K562 (cell line): Measurements from ENCODE around the gene MVP. TPM values are rescaled to one million over a fixed set of nuclear protein-coding genes. Genes with fewer than 3 reads are reported as not detected.
A peak's percentile ranks its signal among the peaks of the same experiment; 100 is the strongest.

Experiments
- ATAC-seq: fragments of 200-7000 bp; cut with Tn5 transposase; 3 replicates; pipeline ENCODE4 v1.9.1; 2020; ENCODE audit warnings: moderate library complexity
- BruUV-seq: library from RNA; stranded (reverse); fragments of 400-500 nt; replicated peaks from 2 replicates; lab custom pipeline; 2021; lab: Mats Ljungman, UMichigan
- CTCF ChIA-PET: fragments of 300-600 bp; formaldehyde crosslinking; extraction: SDS; loops from one replicate; lab custom pipeline; 2021; ENCODE audit warnings: low intra/inter-chr PET ratio; lab: Yijun Ruan, JAX
- POLR2A ChIA-PET: fragments of 300-600, 350-650 bp; sonication (Branson Sonifier 250); formaldehyde crosslinking; extraction: SDS; loops from one replicate; lab custom pipeline; 2021; ENCODE audit warnings: antibody characterized with exemption, inconsistent platforms; lab: Yijun Ruan, JAX
- DNase-seq, 4 experiments: peaks; one replicate each; pipeline versions ENCODE4 v3.0.0 to v3.0.0-alpha.2; 2011 to 2018; ENCODE audit warnings: low spot score in 3 of 4, mixed read lengths in 3 of 4; ENCODE audit errors: extremely low read depth in 1 of 4
- FAIRE-seq: peaks from 2 replicates; lab custom pipeline; 2011; peaks lifted over from hg19 to GRCh38; lab: Jason Lieb, UNC
- H2AFZ ChIP-seq: 2 replicates; pipeline ENCODE4 v1.6.0; 2011; ENCODE audit warnings: low read depth, low read length, control low read depth, inconsistent platforms
- H3K27ac ChIP-seq: fragments of 200-600 bp; 3 replicates; pipeline ENCODE4 v1.8.0; 2011; ENCODE audit warnings: low read depth, mild to moderate bottlenecking, control low read depth, inconsistent platforms, low read length, moderate library complexity, mixed read lengths; ENCODE audit errors: extremely low read depth
- H3K27me3 ChIP-seq, 2 experiments: fragments of 300-600 bp in 1 of 2; 2 replicates in 1 of 2; 3 replicates in 1 of 2; pipeline versions ENCODE4 v1.6.0 to v1.8.0; 2011; ENCODE audit warnings: inconsistent platforms in 2 of 2, low read length in 2 of 2, mild to moderate bottlenecking in 1 of 2, mixed read lengths in 1 of 2, moderate library complexity in 1 of 2; ENCODE audit not compliant: control insufficient read depth in 2 of 2, insufficient read depth in 2 of 2
- H3K36me3 ChIP-seq: fragments of 300-600 bp; 3 replicates; pipeline ENCODE4 v1.8.0; 2011; ENCODE audit warnings: mild to moderate bottlenecking, low read length, inconsistent platforms; ENCODE audit not compliant: control insufficient read depth, insufficient read depth
- H3K4me1 ChIP-seq, 2 experiments: fragments of 200-600 bp in 1 of 2; replicated peaks in 1 of 2; 2 replicates in 1 of 2; 3 replicates in 1 of 2; pipeline versions ENCODE4 v1.5.1 to v1.8.0; 2011; ENCODE audit warnings: inconsistent platforms in 2 of 2, low read length in 2 of 2, mild to moderate bottlenecking in 1 of 2, mixed read lengths in 1 of 2, moderate library complexity in 1 of 2; ENCODE audit not compliant: control insufficient read depth in 2 of 2, insufficient read depth in 2 of 2
- H3K4me2 ChIP-seq: 2 replicates; pipeline ENCODE4 v1.6.1; 2011; ENCODE audit warnings: low read length, control low read depth, inconsistent platforms, mixed read lengths; ENCODE audit not compliant: insufficient read depth
- H3K4me3 ChIP-seq: fragments of 200-600 bp; sonication (generic), shearing (Covaris generic); 2 replicates; pipeline ENCODE4 v1.5.1; 2016; ENCODE audit warnings: control low read depth, inconsistent platforms
- H3K79me2 ChIP-seq: fragments of 200-600 bp; 3 replicates; pipeline ENCODE4 v1.8.0; 2011; ENCODE audit warnings: low read length, inconsistent platforms; ENCODE audit not compliant: control insufficient read depth, insufficient read depth
- H3K9ac ChIP-seq, 2 experiments: 2 replicates each; pipeline versions ENCODE4 v1.6.0 to v1.6.1; 2011; ENCODE audit warnings: low read depth in 2 of 2, low read length in 2 of 2, control low read depth in 1 of 2, inconsistent platforms in 1 of 2, mild to moderate bottlenecking in 1 of 2, mixed read lengths in 1 of 2; ENCODE audit not compliant: insufficient read depth in 1 of 2
- H3K9me1 ChIP-seq: one replicate; pipeline ENCODE4 v1.6.0; 2011; ENCODE audit warnings: inconsistent platforms, mild to moderate bottlenecking, low read length, moderate library complexity; ENCODE audit not compliant: control insufficient read depth, insufficient read depth
- H3K9me3 ChIP-seq: replicated peaks from 2 replicates; pipeline ENCODE4 v1.5.1; 2011; ENCODE audit warnings: low read depth, low read length, inconsistent platforms; ENCODE audit not compliant: control insufficient read depth, insufficient read depth
- H4K20me1 ChIP-seq: replicated peaks from 2 replicates; pipeline ENCODE4 v1.6.1; 2011; ENCODE audit warnings: low read length, inconsistent platforms, mixed read lengths; ENCODE audit not compliant: control insufficient read depth, insufficient read depth
- ARHGAP35 ChIP-seq: fragments of 450-650 bp; IDR thresholded peaks from 2 replicates; pipeline ENCODE4 v1.6.1; 2018; ENCODE audit not compliant: partially characterized antibody
- BACH1 ChIP-seq: fragments of 200-800 bp; sonication (Bioruptor generic); IDR thresholded peaks from 2 replicates; pipeline ENCODE4 v1.6.1; 2016; ENCODE audit warnings: missing genetic modification characterization, missing compliant biosample characterization
- DIDO1 ChIP-seq: fragments of 450-650 bp; IDR thresholded peaks from 2 replicates; pipeline ENCODE4 v1.6.1; 2016; ENCODE audit warnings: low read depth, missing biosample characterization, missing genetic modification characterization
- FOS ChIP-seq: IDR thresholded peaks from 3 replicates; pipeline ENCODE4 v1.6.1; 2011; ENCODE audit not compliant: insufficient read length; ENCODE audit errors: extremely low read depth
- FOSL1 ChIP-seq: fragments of 200-800 bp; sonication (Bioruptor generic); conservative IDR thresholded peaks from 2 replicates; pipeline ENCODE4 v1.6.1; 2016; ENCODE audit warnings: missing genetic modification characterization, missing compliant biosample characterization
- HOXB6 ChIP-seq: fragments of 250-450 bp; sonication (Bioruptor Pico); IDR thresholded peaks from 2 replicates; pipeline ENCODE4 v1.5.1; 2022; ENCODE audit warnings: mild to moderate bottlenecking, borderline replicate concordance
- KAT7 ChIP-seq: sonication (generic); formaldehyde crosslinking; IDR thresholded peaks from 2 replicates; pipeline ENCODE4 v1.8.0; 2022; ENCODE audit warnings: missing genetic modification reagents, mild to moderate bottlenecking, borderline replicate concordance
- MTA2 ChIP-seq: fragments of 450-650 bp; IDR thresholded peaks from 2 replicates; pipeline ENCODE4 v1.6.1; 2016; ENCODE audit warnings: low read depth
- NR2C1 ChIP-seq, 2 experiments: fragments of 450-650 bp; IDR thresholded peaks; 2 replicates each; pipeline ENCODE4 v1.6.1; 2017; ENCODE audit warnings: mild to moderate bottlenecking in 2 of 2, antibody characterized with exemption in 1 of 2, inconsistent platforms in 1 of 2, missing compliant biosample characterization in 1 of 2, missing genetic modification characterization in 1 of 2
- NR3C1 ChIP-seq: sonication (generic); formaldehyde crosslinking; IDR thresholded peaks from 2 replicates; pipeline ENCODE4 v1.8.1; 2022; ENCODE audit warnings: missing genetic modification reagents
- PRMT5 ChIP-seq: sonication (generic); formaldehyde crosslinking; IDR thresholded peaks from 2 replicates; pipeline ENCODE4 v1.5.0; 2020; ENCODE audit warnings: missing genetic modification reagents
- RNF2 ChIP-seq: sonication (generic); IDR thresholded peaks from 2 replicates; pipeline ENCODE4 v1.6.1; 2016
- SIRT6 ChIP-seq: IDR thresholded peaks from one replicate; pipeline ENCODE4 v1.6.1; 2012; ENCODE audit warnings: low read depth, mild to moderate bottlenecking, control low read depth, inconsistent platforms, low read length, moderate library complexity
- ZNF3 ChIP-seq: fragments of 250-450 bp; sonication (Bioruptor Pico); IDR thresholded peaks from 2 replicates; pipeline ENCODE4 v1.5.0; 2021; ENCODE audit warnings: mild to moderate bottlenecking, moderate library complexity
- ZNF398 ChIP-seq: fragments of 250-450 bp; sonication (Bioruptor Pico); IDR thresholded peaks from 2 replicates; pipeline ENCODE4 v1.8.0; 2021; ENCODE audit warnings: moderate library complexity, mild to moderate bottlenecking, inconsistent platforms
- ZNF518B ChIP-seq: fragments of 250-450 bp; sonication (Bioruptor Pico); IDR thresholded peaks from 2 replicates; pipeline ENCODE4 v1.5.0; 2021; ENCODE audit warnings: mild to moderate bottlenecking, moderate library complexity
- ZNF707 ChIP-seq: fragments of 250-450 bp; sonication (Bioruptor Pico); conservative IDR thresholded peaks from 2 replicates; pipeline ENCODE4 v1.8.0; 2022; ENCODE audit warnings: inconsistent platforms, mild to moderate bottlenecking, moderate library complexity
- WGBS: fragments of 100-300 bp; shearing (Covaris generic); methylation state at CpG from one replicate; pipeline ENCODE4 v1.1.6; 2016; ENCODE audit warnings: low coverage, mixed read lengths; ENCODE audit not compliant: insufficient coverage; ENCODE audit errors: missing lambda C conversion rate; 5-methylcytosine and 5-hydroxymethylcytosine counted together
- in situ Hi-C: fragments of 300-500 bp; cut with MboI; formaldehyde crosslinking; loops from 4 replicates; pipeline ENCODE4 v1.15.0; 2018; ENCODE audit warnings: inconsistent platforms, mixed read lengths
- intact Hi-C: fragments of 100-400 bp; cut with micrococcal nuclease; formaldehyde crosslinking; loops from 2 replicates; pipeline ENCODE4 v1.14.2; 2022
- polyA plus RNA-seq, 8 experiments: library from polyadenylated mRNA; depleted of rRNA in 4 of 8; stranded (reverse) in 5 of 8; unstranded in 3 of 8; fragments of >200 nt; fragmentation: Nextera tagmentation in 2 of 8; fragmentation: Illumina TruSeq in 1 of 8; extraction: Ambion mirVana in 2 of 8; extraction: Trizol in 1 of 8; gene quantifications; 2 replicates each; pipeline versions ENCODE4 v1.2.1 to v1.2.3, GENCODE V29; 2011 to 2014; ENCODE audit warnings: inconsistent platforms in 1 of 8, missing spikeins in 1 of 8
- total RNA-seq, 7 experiments: library from RNA; depleted of rRNA in 6 of 7; stranded (reverse); fragments of >200 nt in 6 of 7; fragmentation: Illumina TruSeq in 2 of 7; extraction: Trizol in 2 of 7; gene quantifications; 2 replicates each; pipeline versions ENCODE4 v1.2.1 to v1.2.3, GENCODE V29; 2011 to 2021; ENCODE audit warnings: low replicate concordance in 1 of 7

The MVP gene
- total and polyA plus RNA-seq, 9 of the 15 experiments (the other 6 are each of a cell fraction or from before 2014, with no cell fraction given), result 0.39 to 1.9 (median 0.76) TPM; not detected in 2

- no peak for TF ChIP-seq FOS
These were observed 19.6 kb downstream of the MVP start (continued) for GRCh38 chr16:29839822-29840221.

- ChIA-PET CTCF (no interaction called here), POLR2A (interaction anchor here (2.1 kb wide), 1 partner anchor 10 kb away, joined by 4 read pairs; no protein-coding TSS in a partner anchor)
- WGBS, result 45% methylated on average over 7 of the region's 10 CpGs
- Histone ChIP-seq H3K79me2 (no peaks in the 10 kb centered on the region), H3K9ac (peak overlapping the region in 1 of 2 experiments; percentile 65; a peak in 2 of 4 replicates), H3K36me3 (no peaks in the 10 kb centered on the region), H3K4me2 (no peak overlapping the region), H3K27me3 (0 out of 5 replicates have a peak, but pooled peaks cover 0 to 4% of the 10 kb centered on the region in 2 experiments), H3K9me1 (no peaks in the 10 kb centered on the region), H3K4me3 (no peak overlapping the region), H4K20me1 (no peaks in the 10 kb centered on the region), H2AFZ (no peak overlapping the region), H3K9me3 (no peaks in the 10 kb centered on the region)
- in situ Hi-C loops (no loop called here), intact Hi-C loops (no loop called here)
- DNase-seq, result no peak
- BruUV-seq, result no TSS peak
- ATAC-seq, result no peak
- no peak for TF ChIP-seq ZNF707 (CRISPR knock-in tag)
- TF ChIP-seq ZNF518B (CRISPR knock-in tag), result no peak
- no peak for TF ChIP-seq DIDO1 (tag)
- TF ChIP-seq BACH1 (tag), result no peak
- no peak for TF ChIP-seq FOSL1
- no peak for TF ChIP-seq FOS
- no peak for TF ChIP-seq SIRT6
- no peak for TF ChIP-seq KAT7
- TF ChIP-seq MTA2, result no peak
- TF ChIP-seq ZNF398 (CRISPR knock-in tag), result no peak
- TF ChIP-seq RNF2, result no peak
- TF ChIP-seq ARHGAP35, result no peak
- TF ChIP-seq ZNF3 (CRISPR knock-in tag), result no peak
- TF ChIP-seq NR2C1 (IDR thresholded peaks at IDR 0.05), result no peak
- no peak for TF ChIP-seq NR2C1 (tag; IDR thresholded peaks at IDR 0.05)
- no peak for TF ChIP-seq NR3C1 (CRISPR knock-in tag)
- TF ChIP-seq PRMT5, result no peak
- no peak for TF ChIP-seq HOXB6 (CRISPR knock-in tag)
- TF ChIP-seq, all 486 proteins: peak for 0
- peaks cover 0 to 27% of the 10 kb centered on the region in 2 experiments; a peak in 2 of 5 replicates for H3K4me1 ChIP-seq
- no peak overlapping the region for H3K27ac ChIP-seq
- no peak for FAIRE-seq
These were observed 20.0 kb downstream of the MVP start for GRCh38 chr16:29840240-29840639.
